OCI-LY1 (cell line): ENCODE data around the gene CCHCR1.
"Not testable (repeated sequence)": the region's sequence is repeated elsewhere in the genome, so short reads cannot be mapped to it uniquely, and the experiment has no call there.

Experiments used
- H2AFZ ChIP-seq: fragments of 200-600 bp; sonication (generic), shearing (Covaris generic); 2 replicates; pipeline ENCODE4 v1.6.0; 2014; ENCODE audit warnings: antibody characterized with exemption, mild to moderate bottlenecking, low read length
- H3F3A ChIP-seq: fragments of 200-600 bp; sonication (generic), shearing (Covaris generic); 2 replicates; pipeline ENCODE4 v1.6.0; 2014; ENCODE audit warnings: mild to moderate bottlenecking, antibody characterized with exemption, low read length, moderate library complexity; ENCODE audit not compliant: insufficient read depth
- H3K27ac ChIP-seq: fragments of 200-600 bp; sonication (generic); 2 replicates; pipeline ENCODE4 v1.5.1; 2014; ENCODE audit warnings: low read length, mixed run types, mild to moderate bottlenecking, low read depth; ENCODE audit not compliant: poor library complexity, severe bottlenecking
- H3K27me3 ChIP-seq: fragments of 200-600 bp; sonication (generic); 2 replicates; pipeline ENCODE4 v1.6.0; 2014; ENCODE audit warnings: antibody characterized with exemption, mild to moderate bottlenecking, low read length, moderate library complexity; ENCODE audit not compliant: insufficient read depth
- H3K36me3 ChIP-seq: fragments of 200-600 bp; sonication (generic); 2 replicates; pipeline ENCODE4 v1.6.1; 2014; ENCODE audit warnings: mild to moderate bottlenecking, antibody characterized with exemption, low read length, moderate library complexity, mixed read lengths; ENCODE audit not compliant: insufficient read depth
- H3K4me1 ChIP-seq: fragments of 200-600 bp; sonication (generic); 2 replicates; pipeline ENCODE4 v1.5.1; 2014; ENCODE audit warnings: mild to moderate bottlenecking, low read length, moderate library complexity; ENCODE audit not compliant: insufficient read depth, severe bottlenecking
- H3K4me2 ChIP-seq: fragments of 200-600 bp; sonication (generic), shearing (Covaris generic); 2 replicates; pipeline ENCODE4 v1.6.1; 2014; ENCODE audit warnings: low read length
- H3K4me3 ChIP-seq: fragments of 200-600 bp; sonication (generic); 2 replicates; pipeline ENCODE4 v1.5.1; 2014; ENCODE audit warnings: low read length, low read depth, mild to moderate bottlenecking, mixed read lengths; ENCODE audit not compliant: poor library complexity, severe bottlenecking
- H3K79me2 ChIP-seq: fragments of 200-600 bp; shearing (Covaris generic); 2 replicates; pipeline ENCODE4 v1.6.1; 2016; ENCODE audit warnings: mixed run types, low read length, mixed read lengths; ENCODE audit not compliant: insufficient read depth
- H3K9ac ChIP-seq: fragments of 200-600 bp; sonication (generic), shearing (Covaris generic); 2 replicates; pipeline ENCODE4 v1.6.1; 2014; ENCODE audit warnings: mild to moderate bottlenecking, low read length, mixed read lengths
- H3K9me2 ChIP-seq: fragments of 200-600 bp; sonication (generic), shearing (Covaris generic); 2 replicates; pipeline ENCODE4 v1.6.1; 2014; ENCODE audit warnings: low read depth, mild to moderate bottlenecking, low read length, mixed read lengths
- H3K9me3 ChIP-seq: fragments of 200-600 bp; shearing (Covaris generic); 2 replicates; pipeline ENCODE4 v1.6.1; 2014; ENCODE audit warnings: low read length, mixed read lengths
- H4K20me1 ChIP-seq: fragments of 200-600 bp; sonication (generic), shearing (Covaris generic); 2 replicates; pipeline ENCODE4 v1.6.0; 2016; ENCODE audit warnings: mild to moderate bottlenecking, low read length; ENCODE audit not compliant: insufficient read depth
- EZH2 ChIP-seq: fragments of 200-600 bp; sonication (generic), shearing (Covaris generic); IDR thresholded peaks from 2 replicates; pipeline ENCODE4 v1.8.0; 2017; ENCODE audit warnings: borderline replicate concordance, mixed run types, mild to moderate bottlenecking, antibody characterized with exemption, low read length, moderate library complexity, mixed read lengths
- TF ChIP-seq, protein P1 (sequence below): fragments of 200-600 bp; sonication (generic), shearing (Covaris generic); IDR thresholded peaks from 2 replicates; pipeline ENCODE4 v1.5.1; 2017; ENCODE audit warnings: mild to moderate bottlenecking, antibody characterized with exemption, low read length, moderate library complexity, mixed read lengths

CCHCR1 gene

DNA sequence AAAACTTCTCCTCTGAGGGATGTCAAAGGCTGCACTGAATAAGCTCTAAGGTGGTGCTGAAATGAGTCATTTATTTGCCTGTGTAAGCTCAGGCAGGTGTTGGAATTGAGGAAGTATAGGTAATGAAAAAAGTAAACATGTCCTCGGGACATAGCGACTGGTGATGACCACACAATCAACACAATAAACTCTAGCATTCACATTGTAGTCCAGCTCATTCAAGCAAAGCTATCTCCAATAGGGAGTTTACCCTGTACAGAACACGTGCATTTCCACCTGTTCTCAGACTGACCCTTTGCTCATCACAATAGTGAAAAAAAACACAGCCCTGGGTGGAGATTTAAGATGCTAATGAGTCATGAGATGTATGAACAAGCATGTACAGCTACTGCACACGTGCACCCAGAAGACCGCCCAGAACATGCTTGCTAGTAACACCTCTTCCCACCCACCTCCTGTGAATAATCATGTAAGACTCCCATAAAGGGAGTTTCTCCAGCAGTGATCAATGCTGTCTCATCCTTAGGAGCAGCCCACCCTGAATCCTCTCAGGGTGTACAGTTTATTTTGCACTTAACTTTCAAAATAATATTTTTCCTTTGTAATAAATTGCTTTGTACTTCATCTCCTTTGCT, 45.9 kb upstream of the CCHCR1 start:
- Histone ChIP-seq H3K27ac (peak overlapping the region; percentile 98), H3K4me2 (peak overlapping the region; percentile 72), H3K9ac (peak overlapping the region; percentile 62), H3K9me2 (no peaks in the 10 kb centered on the region), H3K4me3 (peak overlapping the region; percentile 51), H3K27me3 (no peaks in the 10 kb centered on the region), H4K20me1 (no peaks in the 10 kb centered on the region), H3F3A (peaks cover 10% of the 10 kb centered on the region), H2AFZ (no peak overlapping the region), H3K36me3 (peaks cover 37% of the 10 kb centered on the region), H3K79me2 (peaks cover 15% of the 10 kb centered on the region), H3K9me3 (peaks cover 11% of the 10 kb centered on the region), H3K4me1 (peaks cover 60% of the 10 kb centered on the region)
- TF ChIP-seq, protein P1, sequence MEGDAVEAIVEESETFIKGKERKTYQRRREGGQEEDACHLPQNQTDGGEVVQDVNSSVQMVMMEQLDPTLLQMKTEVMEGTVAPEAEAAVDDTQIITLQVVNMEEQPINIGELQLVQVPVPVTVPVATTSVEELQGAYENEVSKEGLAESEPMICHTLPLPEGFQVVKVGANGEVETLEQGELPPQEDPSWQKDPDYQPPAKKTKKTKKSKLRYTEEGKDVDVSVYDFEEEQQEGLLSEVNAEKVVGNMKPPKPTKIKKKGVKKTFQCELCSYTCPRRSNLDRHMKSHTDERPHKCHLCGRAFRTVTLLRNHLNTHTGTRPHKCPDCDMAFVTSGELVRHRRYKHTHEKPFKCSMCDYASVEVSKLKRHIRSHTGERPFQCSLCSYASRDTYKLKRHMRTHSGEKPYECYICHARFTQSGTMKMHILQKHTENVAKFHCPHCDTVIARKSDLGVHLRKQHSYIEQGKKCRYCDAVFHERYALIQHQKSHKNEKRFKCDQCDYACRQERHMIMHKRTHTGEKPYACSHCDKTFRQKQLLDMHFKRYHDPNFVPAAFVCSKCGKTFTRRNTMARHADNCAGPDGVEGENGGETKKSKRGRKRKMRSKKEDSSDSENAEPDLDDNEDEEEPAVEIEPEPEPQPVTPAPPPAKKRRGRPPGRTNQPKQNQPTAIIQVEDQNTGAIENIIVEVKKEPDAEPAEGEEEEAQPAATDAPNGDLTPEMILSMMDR, result no peak
- TF ChIP-seq EZH2, result no peak

DNA sequence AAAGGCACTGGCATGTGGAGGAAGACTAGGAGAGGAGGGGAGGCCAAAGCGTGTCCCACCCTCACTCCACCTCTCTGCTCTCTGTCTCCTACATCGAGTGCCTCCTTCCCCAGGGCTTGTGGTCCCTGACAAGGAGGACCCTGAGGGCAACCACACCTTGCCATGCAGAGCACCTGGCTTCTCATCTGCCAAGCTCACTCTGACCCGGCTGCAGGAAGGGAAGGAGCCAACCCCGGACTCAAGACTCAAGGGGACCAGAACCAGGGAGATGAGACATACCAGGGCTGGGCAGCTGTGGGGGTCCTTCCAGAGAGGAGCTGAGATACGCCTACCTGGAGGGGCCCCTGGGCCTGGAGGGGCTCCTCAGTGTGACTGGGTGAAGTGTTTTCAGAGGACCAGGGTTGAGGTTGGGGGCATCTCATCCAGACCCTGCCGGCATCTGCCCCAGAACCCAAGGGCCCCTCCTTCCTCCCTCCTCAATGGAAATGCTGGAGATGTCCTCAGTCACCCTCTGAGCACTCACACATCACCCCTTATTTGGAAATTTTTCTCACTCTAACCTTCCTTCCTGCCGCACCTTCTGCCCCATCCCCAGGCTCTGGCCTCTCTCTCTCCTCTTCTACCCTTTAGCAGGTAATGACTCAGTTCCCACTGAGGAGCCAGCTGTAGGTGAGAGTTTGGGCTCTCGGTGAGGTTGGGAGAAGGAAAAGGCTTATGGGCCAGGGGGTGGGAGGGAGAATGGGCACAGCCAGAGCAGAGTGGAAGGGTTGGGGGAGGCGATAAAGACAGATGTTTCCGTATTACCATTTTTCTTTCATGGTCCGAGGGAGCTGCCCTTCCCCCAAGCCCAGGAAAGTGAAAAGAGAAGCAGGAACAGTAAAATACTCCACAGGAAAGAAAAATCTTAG, 44.9 kb upstream of the CCHCR1 start:
- Histone ChIP-seq H3K36me3 (peaks cover 37% of the 10 kb centered on the region), H3K4me3 (peak overlapping the region; percentile 51), H3K4me2 (peak overlapping the region; percentile 72), H3K27ac (peak overlapping the region; percentile 98), H3K9me2 (no peaks in the 10 kb centered on the region), H3K27me3 (no peaks in the 10 kb centered on the region), H3K79me2 (peaks cover 15% of the 10 kb centered on the region), H2AFZ (no peak overlapping the region), H3K4me1 (peaks cover 60% of the 10 kb centered on the region), H4K20me1 (no peaks in the 10 kb centered on the region), H3F3A (peaks cover 10% of the 10 kb centered on the region), H3K9ac (peak overlapping the region; percentile 62), H3K9me3 (peaks cover 11% of the 10 kb centered on the region)
- TF ChIP-seq EZH2, result no peak
- TF ChIP-seq, protein P1, result no peak

DNA sequence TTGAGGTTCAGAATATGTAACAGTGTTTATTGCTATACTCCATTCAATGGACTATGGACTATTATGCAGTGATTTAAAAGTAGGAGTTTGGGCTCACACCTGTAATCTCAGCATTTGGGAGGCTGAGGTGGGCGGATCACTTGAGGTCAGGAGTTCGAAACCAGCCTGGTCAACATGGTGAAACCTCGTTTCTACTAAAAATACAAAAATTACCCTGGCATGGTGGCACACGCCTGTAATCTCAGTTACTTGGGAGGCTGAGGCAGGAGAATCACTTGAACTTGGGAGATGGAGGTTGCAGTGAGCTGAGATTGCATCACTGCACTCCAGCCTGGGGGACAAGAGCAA, 41.5 kb upstream of the CCHCR1 start:
- peaks cover 52% of the 10 kb centered on the region for H3K4me1 ChIP-seq
- H3K9ac ChIP-seq, H2AFZ ChIP-seq, H3K27me3 ChIP-seq, H3K9me2 ChIP-seq, H4K20me1 ChIP-seq: not testable (repeated sequence)
- H3K27ac ChIP-seq, result peak overlapping the region; percentile 93
- H3K36me3 ChIP-seq, result peaks cover 44% of the 10 kb centered on the region
- H3F3A ChIP-seq, result peaks cover 10% of the 10 kb centered on the region
- H3K9me3 ChIP-seq, result peaks cover 11% of the 10 kb centered on the region
- peak overlapping the region; percentile 59; the same call in 1 of the 2 replicates for H3K4me2 ChIP-seq
- peaks cover 15% of the 10 kb centered on the region for H3K79me2 ChIP-seq
- peak overlapping the region; percentile 72 for H3K4me3 ChIP-seq
